Brain pericyte (primary cell): ENCODE measurements around the gene FAM163B.
"Not testable (repeated sequence)": the region's sequence is repeated elsewhere in the genome, so short reads cannot be mapped to it uniquely, and the experiment has no call there.

Experiments used
- DNase-seq: peaks from one replicate; pipeline ENCODE4 v3.0.0-alpha.2; 2012; ENCODE audit warnings: low read depth, low spot score

FAM163B gene

DNA sequence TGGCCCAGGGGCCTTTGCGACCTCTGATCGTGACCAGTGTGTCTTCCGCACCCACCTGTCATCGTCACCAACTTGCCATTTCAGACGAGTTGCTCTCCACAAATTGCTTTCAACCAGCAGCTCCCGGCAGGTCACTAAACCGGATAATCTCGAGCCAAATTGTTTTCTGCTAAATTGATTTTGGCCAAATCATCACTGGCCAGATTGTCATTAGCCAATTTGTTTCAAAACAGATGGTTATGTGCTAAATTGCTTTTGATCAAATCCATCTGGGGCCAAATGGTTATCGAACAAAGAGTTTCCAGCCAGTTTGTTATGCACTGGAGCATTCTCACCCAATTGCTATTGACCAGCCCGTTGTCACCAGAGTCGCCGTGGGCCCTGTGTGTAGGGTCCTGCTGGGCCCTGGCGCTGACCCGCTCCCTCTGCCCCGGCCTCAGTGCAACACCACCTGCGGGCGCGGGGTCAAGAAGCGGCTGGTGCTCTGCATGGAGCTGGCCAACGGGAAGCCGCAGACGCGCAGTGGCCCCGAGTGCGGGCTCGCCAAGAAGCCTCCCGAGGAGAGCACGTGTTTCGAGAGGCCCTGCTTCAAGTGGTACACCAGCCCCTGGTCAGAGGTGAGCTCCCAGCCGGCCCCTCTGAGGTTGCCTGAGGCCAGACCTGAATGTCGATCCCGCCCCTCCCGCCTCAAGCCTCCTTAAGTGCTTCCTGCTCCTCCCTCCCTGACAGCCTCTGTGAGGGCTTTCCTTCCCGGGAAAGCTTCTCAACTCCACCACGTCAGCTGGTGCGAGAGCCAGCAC, 39.1 kb downstream of the FAM163B start:
- no peak for DNase-seq

DNA sequence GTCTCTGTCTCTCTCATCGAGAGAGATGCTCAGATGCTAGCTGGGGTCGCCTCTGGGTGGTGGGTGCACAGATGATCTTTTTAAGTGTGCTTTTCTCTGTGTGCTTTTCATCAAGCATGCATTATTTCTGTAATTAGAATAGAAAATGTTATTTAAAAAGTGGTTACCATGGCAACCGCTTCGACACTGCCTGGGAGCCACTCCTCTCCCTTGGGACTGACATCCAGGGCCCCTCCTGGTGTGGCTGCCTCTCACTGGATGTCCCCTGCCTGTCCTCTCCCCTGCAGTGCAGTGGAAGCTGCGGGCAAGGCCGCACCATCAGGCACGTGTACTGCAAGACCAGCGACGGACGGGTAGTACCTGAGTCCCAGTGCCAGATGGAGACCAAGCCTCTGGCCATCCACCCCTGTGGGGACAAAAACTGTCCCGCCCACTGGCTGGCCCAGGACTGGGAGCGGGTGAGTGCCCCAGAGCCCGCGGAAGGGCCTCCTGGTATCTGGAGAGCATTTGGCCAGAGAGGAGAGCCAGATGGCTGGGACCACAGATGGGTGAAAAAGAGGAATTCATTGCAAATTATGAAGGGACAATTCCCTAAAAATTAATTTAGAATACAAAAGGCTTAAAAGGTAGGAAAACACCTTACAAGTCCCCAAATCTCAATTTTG, 39.9 kb downstream of the FAM163B start:
- DNase-seq = no peak

GRCh38 chr9:133568186-133568585, 41.0 kb downstream of the FAM163B start:
- DNase-seq = no peak

GRCh38 chr9:133566817-133567216, 42.4 kb downstream of the FAM163B start:
- DNase-seq = no peak

DNA sequence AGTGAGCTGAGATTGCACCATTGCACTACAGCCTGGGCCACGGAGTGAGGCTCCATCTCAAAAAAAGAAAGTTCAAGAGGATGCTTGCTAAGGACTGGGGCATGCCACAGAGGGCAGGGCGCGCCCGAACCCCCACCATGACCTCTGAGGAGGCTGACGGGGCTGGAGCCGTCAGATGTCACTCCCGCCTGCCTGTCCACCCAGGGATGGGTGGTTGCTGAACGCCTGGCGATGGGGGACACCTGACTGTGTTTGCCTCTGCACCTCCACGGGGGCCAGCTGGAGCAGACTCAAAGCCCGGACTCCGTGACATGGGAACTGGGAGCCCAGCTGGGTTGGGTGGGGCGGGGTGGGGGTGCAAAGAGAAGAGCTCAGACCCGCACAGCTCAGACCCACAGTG, 42.8 kb downstream of the FAM163B start:
- DNase-seq = no peak

DNA sequence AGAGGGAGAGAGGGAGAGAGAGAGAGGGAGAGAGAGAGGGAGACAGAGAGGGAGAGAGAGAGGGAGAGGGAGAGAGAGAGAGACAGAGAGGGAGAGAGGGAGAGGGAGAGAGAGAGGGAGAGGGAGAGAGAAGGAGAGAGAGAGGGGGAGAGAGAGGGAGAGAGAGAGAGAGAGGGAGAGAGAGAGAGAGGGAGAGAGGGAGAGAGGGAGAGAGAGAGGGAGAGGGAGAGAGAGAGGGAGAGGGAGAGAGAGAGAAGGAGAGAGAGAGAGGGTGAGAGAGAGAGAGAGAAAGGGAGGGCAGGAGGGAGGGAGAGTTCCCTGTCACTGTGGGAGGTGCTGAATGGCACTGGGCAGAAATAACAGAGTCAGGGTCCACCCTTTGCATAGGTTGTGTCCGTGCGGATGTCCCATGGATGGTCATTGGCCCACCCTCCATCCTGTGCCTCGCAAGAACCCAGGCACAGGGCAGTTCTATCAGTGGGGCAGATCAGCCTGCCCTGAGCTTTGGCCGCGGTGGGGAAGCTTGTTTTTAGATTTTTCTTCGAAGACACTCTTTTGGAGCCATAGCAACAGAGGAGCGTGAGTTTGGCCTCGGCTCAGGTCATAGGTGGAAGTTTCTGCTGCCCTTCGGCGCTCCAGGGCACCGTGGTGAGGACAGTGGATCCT, 44.6 kb downstream of the FAM163B start:
- DNase-seq = no peak

- not testable (repeated sequence) for DNase-seq
Observed at GRCh38 chr9:133563814-133564213, 45.4 kb downstream of the FAM163B start.

GRCh38 chr9:133563291-133563796, 45.8 kb downstream of the FAM163B start:
- DNase-seq = no peak

- no peak for DNase-seq
Observed at GRCh38 chr9:133562611-133563290, 46.4 kb downstream of the FAM163B start.

DNA sequence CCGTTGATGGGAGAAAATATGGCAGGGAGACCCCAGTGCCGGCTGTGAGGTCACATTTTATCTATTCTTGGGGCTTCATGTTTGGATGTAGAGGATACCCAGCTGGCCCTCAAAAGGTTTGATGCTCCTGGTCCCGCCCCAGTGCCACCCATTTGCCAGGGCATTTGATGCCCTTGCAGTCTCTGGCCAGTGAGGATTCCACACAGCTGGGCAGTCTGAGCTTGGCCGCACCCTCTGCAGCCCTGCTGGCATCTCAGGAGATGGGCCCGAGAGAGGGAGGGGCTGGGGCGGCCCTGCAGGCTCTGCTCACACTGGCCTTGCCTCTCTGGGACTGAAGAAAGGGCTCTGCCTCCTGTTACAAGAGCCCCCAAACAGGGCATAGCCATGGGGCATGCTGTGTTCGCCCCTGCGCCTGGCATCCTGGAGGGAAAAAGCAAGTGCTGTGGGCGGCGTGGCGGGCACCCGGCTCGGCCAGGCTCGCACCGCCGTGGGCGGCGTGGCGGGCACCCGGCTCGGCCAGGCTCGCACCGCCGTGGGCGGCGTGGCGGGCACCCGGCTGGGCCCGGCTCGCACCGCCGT, 47.1 kb downstream of the FAM163B start:
- DNase-seq = no peak

DNA sequence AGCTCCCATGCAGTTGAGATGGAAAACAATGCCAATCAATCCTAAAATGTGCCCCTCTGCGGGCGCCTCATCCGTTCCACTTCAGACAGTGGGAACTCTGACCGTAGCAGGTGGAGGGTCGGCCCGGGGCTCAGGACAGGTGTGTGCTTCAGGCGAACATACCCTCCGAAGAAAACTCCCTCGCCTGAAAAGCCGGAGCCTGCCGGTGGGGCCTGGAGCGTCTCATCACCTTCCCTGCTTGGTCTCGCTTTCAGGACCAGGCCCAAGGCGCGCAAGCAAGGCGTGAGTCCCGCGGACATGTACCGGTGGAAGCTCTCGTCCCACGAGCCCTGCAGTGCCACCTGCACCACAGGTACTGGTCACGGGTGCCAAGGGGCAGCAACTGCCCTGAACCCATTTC, 48.2 kb downstream of the FAM163B start:
- no peak for DNase-seq

DNA sequence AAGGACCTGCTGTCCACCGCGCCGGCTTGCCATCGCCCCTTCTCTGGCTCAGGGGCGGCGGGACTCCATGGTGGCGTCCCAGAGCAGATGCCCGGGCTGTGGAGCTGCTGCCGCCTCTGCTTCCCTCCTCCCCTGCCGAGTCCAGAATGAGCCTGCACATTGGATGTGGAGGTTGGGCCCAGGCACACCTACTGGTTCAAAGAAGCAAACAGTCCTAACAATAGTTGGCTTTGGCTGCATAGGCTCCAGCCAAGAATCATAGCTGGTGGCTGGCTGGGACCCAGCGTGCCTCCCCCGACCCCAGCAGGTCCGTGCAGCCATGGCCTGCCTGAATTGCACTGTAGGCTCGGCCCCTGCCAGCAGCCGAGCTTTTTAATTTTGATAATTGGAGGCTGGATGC, 48.9 kb downstream of the FAM163B start:
- DNase-seq = no peak

DNA sequence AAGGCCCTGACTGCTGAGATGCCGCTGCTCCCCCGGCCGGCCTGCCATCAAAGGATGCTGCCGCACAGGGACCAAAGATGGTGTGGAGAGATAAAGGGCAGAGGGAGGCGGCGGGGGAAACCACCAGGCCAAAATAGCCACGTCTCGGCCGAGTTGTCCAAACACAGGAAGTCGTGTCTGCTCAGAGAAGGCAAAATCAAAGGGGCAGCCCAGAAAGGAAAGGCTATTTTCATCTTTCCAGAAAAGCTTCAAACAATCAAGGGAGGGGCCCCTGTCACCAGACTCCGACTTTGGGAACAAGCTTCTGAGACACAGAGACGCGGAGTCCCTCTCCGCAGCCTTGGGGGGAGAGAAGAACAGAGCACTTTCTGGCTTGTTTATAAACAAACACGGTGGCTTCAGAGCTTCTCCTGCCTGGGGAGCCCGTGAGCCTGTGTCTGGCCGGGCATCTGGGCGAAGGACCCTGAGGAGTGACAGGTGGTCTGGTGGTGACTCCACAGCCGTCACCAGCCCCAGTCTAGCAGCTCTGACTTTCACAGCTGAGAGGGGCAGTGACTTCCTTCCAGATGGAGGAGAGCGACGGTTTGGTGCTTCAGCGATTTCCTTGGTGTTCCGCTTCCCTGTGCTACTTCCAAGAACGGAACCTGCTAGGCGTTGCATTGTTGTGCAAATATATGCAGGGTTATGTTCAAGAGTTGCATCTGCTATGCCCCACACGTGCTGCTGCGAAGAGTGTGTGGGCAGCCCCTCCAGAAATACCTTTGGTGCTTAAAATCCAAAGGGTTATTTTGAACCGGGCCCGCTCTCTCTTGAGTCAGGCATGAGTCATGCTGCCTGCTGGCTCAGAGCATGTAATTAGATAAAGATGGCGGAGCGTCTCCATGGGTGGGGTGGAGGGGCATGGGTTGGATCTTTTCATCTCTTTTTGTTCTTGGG, 50.7 kb downstream of the FAM163B start:
- peak; percentile 33 for DNase-seq

GRCh38 chr9:133557581-133557980, 51.6 kb downstream of the FAM163B start:
- no peak for DNase-seq

GRCh38 chr9:133556354-133556753, 52.8 kb downstream of the FAM163B start:
- no peak for DNase-seq

DNA sequence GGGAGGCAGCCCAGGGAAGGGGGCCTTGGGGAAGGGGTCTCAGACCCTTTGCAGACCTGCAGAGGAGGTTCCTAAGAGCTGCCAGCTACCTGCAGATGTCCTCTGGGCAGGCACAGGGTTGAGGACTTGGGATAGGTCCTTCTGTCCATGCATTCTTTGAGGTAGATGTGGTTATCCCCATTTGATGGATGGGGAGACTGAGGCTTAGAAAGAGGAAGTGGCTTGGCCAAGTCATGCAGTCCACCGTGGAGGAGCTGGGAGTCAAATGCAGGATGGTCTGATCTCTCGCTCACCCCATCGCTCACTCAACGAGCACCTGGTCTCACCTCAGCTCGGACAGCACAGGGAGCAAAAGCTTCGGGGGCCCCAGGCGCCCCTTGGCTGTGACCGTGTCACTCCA, 54.5 kb downstream of the FAM163B start:
- DNase-seq = no peak

DNA sequence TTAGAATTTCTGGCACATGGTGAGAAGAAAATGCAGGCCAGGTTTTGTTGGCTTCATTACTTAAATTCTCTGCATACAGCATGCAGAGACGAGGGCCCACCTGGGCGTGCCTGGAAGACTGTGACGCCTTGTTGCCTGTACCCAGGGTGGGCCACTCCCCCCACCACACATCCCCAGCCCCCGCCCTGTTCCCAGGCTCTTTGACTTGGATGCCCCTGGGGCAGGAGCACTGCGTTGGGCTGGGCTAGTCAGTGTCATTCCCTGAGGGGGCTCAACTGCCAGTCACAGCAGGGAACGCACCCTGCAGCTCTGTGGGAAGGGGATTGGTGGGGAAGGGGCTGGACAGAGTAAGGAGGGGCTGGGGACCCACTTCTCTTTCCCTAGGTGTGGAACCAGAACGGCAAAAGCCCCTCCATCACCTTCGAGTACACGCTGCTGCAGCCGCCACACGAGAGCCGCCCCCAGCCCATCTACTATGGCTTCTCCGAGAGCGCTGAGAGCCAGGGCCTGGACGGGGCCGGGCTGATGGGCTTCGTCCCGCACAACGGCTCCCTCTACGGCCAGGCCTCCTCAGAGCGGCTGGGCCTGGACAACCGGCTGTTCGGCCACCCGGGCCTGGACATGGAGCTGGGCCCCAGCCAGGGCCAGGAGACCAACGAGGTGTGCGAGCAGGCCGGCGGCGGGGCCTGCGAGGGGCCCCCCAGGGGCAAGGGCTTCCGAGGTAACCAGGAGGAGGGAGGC, 55.0 kb downstream of the FAM163B start:
- DNase-seq = no peak

- no peak for DNase-seq
Observed at GRCh38 chr9:133553123-133553522, 56.1 kb downstream of the FAM163B start.

- no peak for DNase-seq
Observed at GRCh38 chr9:133552236-133552635, 57.0 kb downstream of the FAM163B start.

DNA sequence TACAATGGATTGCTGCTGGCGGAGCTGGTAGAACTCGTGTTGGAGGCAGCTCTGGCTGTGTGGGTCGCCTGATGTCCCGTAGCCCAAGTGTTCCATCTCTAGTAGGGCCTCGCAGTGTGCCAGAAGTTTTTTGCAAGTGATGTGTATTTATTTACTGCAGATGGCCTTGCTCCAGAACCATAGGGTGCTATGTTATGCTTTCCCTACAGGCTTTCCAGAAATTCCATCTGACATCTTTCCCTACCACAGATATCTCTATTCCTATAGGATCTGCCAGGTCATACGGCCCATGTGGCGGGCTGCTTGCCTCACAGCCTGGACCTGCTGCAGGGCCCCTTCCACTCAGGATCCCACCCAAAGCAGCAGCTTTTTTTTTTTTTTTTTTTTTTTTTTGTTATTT, 57.7 kb downstream of the FAM163B start:
- DNase-seq = no peak
